OCI-LY3 (cell line): ENCODE data around the gene FOXA3.

ENCODE experiments used
- EZH2phosphoT487 ChIP-seq: fragments of 200-600 bp; shearing (Covaris generic); IDR thresholded peaks from 2 replicates; pipeline ENCODE4 v1.6.1; 2018; ENCODE audit warnings: antibody characterized with exemption, mixed run types, low read depth
- TF ChIP-seq, protein P1 (sequence below): fragments of 200-600, 300-600 bp; sonication (generic); IDR thresholded peaks from 2 replicates; pipeline ENCODE4 v1.5.1; 2014; ENCODE audit warnings: antibody characterized with exemption, low read length, low read depth

DNA sequence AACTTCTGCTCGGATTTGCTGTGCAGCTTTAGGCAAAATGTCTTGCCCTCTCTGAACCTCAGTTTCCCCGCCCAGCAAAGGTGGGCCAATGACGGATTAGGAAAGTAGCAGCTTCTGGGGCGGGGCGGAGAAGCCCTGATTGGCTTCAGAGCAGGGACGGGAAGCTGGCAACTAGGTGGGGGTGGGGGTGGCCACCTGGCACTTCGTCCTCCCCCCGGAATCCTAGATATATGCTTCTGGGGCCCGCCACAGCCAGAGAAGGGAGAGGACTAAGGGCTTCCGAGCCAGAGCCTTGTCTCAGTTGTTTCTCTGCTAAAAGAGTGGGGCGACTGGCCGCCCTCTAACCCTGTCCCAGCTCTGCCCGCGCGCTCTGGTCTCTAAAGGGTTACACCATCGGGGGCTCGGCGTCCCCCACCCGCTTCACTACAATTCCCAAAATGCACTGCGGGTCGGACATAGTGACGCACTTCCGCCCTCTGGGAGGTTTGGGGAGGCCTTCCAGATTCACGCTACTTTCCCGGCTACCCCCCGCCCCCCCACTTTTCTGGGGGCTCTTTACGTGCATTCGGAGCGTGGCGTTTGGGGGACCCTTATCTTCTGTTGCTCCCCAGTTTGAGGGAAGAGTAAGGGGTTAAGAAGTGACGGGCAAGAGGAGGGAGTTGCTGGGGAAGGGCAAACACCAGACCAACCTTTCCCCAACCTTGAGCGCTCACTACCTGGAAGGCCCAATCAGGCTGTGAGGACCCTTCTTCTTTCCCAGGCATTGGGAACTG is 22.5 kb downstream of the FOXA3 start:
- TF ChIP-seq, protein P1, sequence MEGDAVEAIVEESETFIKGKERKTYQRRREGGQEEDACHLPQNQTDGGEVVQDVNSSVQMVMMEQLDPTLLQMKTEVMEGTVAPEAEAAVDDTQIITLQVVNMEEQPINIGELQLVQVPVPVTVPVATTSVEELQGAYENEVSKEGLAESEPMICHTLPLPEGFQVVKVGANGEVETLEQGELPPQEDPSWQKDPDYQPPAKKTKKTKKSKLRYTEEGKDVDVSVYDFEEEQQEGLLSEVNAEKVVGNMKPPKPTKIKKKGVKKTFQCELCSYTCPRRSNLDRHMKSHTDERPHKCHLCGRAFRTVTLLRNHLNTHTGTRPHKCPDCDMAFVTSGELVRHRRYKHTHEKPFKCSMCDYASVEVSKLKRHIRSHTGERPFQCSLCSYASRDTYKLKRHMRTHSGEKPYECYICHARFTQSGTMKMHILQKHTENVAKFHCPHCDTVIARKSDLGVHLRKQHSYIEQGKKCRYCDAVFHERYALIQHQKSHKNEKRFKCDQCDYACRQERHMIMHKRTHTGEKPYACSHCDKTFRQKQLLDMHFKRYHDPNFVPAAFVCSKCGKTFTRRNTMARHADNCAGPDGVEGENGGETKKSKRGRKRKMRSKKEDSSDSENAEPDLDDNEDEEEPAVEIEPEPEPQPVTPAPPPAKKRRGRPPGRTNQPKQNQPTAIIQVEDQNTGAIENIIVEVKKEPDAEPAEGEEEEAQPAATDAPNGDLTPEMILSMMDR, result no peak
- no peak for TF ChIP-seq EZH2phosphoT487
